PC-3 (cell line): ENCODE results near the gene GNAZ. TPM values are rescaled to one million over a fixed set of nuclear protein-coding genes. Genes with fewer than 3 reads are reported as not detected.

ENCODE experiments used
- ATAC-seq: fragments of 200-7000 bp; cut with Tn5 transposase; 2 replicates; pipeline ENCODE4 v1.9.1; 2020; ENCODE audit warnings: mild to moderate bottlenecking, moderate library complexity
- BruUV-seq: library from RNA; stranded (reverse); fragments of 400-500 nt; replicated peaks from 2 replicates; lab custom pipeline; 2021; lab: Mats Ljungman, UMichigan
- CTCF ChIA-PET: fragments of 300-600 bp; sonication (Branson Sonifier 250); formaldehyde crosslinking; loops from one replicate; lab custom pipeline; 2022; ENCODE audit warnings: antibody characterized with exemption; lab: Charles Lee
- POLR2A ChIA-PET: fragments of 300-600 bp; sonication (Branson Sonifier 250); formaldehyde crosslinking; loops from one replicate; lab custom pipeline; 2022; ENCODE audit warnings: antibody characterized with exemption; ENCODE audit not compliant: unreplicated experiment; lab: Charles Lee
- DNase-seq: peaks from one replicate; pipeline ENCODE4 v3.0.0-alpha.2; 2015
- H2AFZ ChIP-seq: fragments of 300-600 bp; sonication (generic); 2 replicates; pipeline ENCODE4 v1.6.0; 2016; ENCODE audit warnings: antibody characterized with exemption, low read length
- H3F3A ChIP-seq: fragments of 300-600 bp; sonication (generic); one replicate; pipeline ENCODE4 v1.6.0; 2017; ENCODE audit warnings: antibody characterized with exemption, low read length, control low read depth, mild to moderate bottlenecking; ENCODE audit not compliant: unreplicated experiment
- H3K27ac ChIP-seq: fragments of 300-600 bp; sonication (generic); 2 replicates; pipeline ENCODE4 v1.5.1; 2016; ENCODE audit warnings: mild to moderate bottlenecking, low read length
- H3K27me3 ChIP-seq: fragments of 300-600 bp; sonication (generic); 2 replicates; pipeline ENCODE4 v1.6.1; 2016; ENCODE audit warnings: low read length, mixed read lengths
- H3K36me3 ChIP-seq: fragments of 300-600 bp; sonication (generic); 2 replicates; pipeline ENCODE4 v1.6.1; 2016; ENCODE audit warnings: low read depth, mixed run types, low read length, mixed read lengths
- H3K4me1 ChIP-seq: fragments of 300-600 bp; sonication (generic); 2 replicates; pipeline ENCODE4 v1.5.1; 2016; ENCODE audit warnings: low read length; ENCODE audit not compliant: insufficient read depth
- H3K4me2 ChIP-seq: fragments of 300-600 bp; sonication (generic); 2 replicates; pipeline ENCODE4 v1.6.0; 2016; ENCODE audit warnings: low read length
- H3K4me3 ChIP-seq: fragments of 300-600 bp; sonication (generic); 2 replicates; pipeline ENCODE4 v1.5.1; 2016; ENCODE audit warnings: mild to moderate bottlenecking, low read length, mixed read lengths
- H3K79me2 ChIP-seq: fragments of 300-600 bp; sonication (generic); 2 replicates; pipeline ENCODE4 v1.6.1; 2017; ENCODE audit warnings: low read length, mixed read lengths
- H3K9ac ChIP-seq: fragments of 300-600 bp; sonication (generic); 2 replicates; pipeline ENCODE4 v1.6.0; 2016; ENCODE audit warnings: mild to moderate bottlenecking, low read length
- H3K9me2 ChIP-seq: fragments of 300-600 bp; sonication (generic); replicated peaks from 2 replicates; pipeline ENCODE4 v1.6.1; 2016; ENCODE audit warnings: mixed run types, low read length, mixed read lengths
- H3K9me3 ChIP-seq: fragments of 300-600 bp; sonication (generic); 2 replicates; pipeline ENCODE4 v1.6.1; 2016; ENCODE audit warnings: low read length, mixed read lengths
- H4K20me1 ChIP-seq: fragments of 300-600 bp; sonication (generic); 2 replicates; pipeline ENCODE4 v1.6.1; 2016; ENCODE audit warnings: low read length, mixed read lengths
- CTCF ChIP-seq: fragments of 300-600 bp; sonication (generic); conservative IDR thresholded peaks from 2 replicates; pipeline ENCODE4 v1.5.1; 2017; ENCODE audit warnings: antibody characterized with exemption, low read depth, mild to moderate bottlenecking, low read length
- EZH2 ChIP-seq: fragments of 300-600 bp; sonication (generic); IDR thresholded peaks from one replicate; pipeline ENCODE4 v1.6.1; 2017; ENCODE audit warnings: antibody characterized with exemption, mild to moderate bottlenecking, low read length; ENCODE audit not compliant: unreplicated experiment
- EZH2phosphoT487 ChIP-seq: fragments of 300-600 bp; sonication (generic); IDR thresholded peaks from 2 replicates; pipeline ENCODE4 v1.6.1; 2018; ENCODE audit warnings: mild to moderate bottlenecking, antibody characterized with exemption, low read length, borderline replicate concordance
- intact Hi-C: fragments of 100-400 bp; cut with micrococcal nuclease; formaldehyde crosslinking; loops from 2 replicates; pipeline ENCODE4 v1.9.0; 2023
- total RNA-seq: library from RNA; depleted of rRNA; stranded (reverse); fragments of >200 nt; gene quantifications from 2 replicates; pipeline ENCODE4 v1.2.3, GENCODE V29; 2014

Gene GNAZ
- total RNA-seq, 1 experiment from 2014 or later, result 14.4 TPM

GRCh38 chr22:23053051-23053707, 17.1 kb upstream of the GNAZ start:
- TF ChIP-seq EZH2 (no peak), EZH2phosphoT487 (no peak), CTCF (no peak)
- Histone ChIP-seq H3K4me3 (no peak overlapping the region), H3K9ac (no peak overlapping the region), H3K9me3 (no peaks in the 10 kb centered on the region), H3K27me3 (no peaks in the 10 kb centered on the region), H3K79me2 (no peaks in the 10 kb centered on the region), H3K36me3 (no peaks in the 10 kb centered on the region), H2AFZ (no peak overlapping the region), H3F3A (no peaks in the 10 kb centered on the region), H3K9me2 (no peaks in the 10 kb centered on the region), H3K4me2 (no peak overlapping the region), H3K27ac (no peak overlapping the region), H3K4me1 (no peaks in the 10 kb centered on the region), H4K20me1 (no peaks in the 10 kb centered on the region)
- no peak for ATAC-seq
- BruUV-seq, result no TSS peak
- ChIA-PET CTCF (no interaction called here), POLR2A (no interaction called here)
- DNase-seq, result no peak
- intact Hi-C loops, result no loop called here

- POLR2A ChIA-PET, result no interaction called here
- BruUV-seq, result no TSS peak
Measured at GRCh38 chr22:23053912-23054530, 16.3 kb upstream of the GNAZ start.

More at GRCh38 chr22:23053912-23054530, 16.3 kb upstream of the GNAZ start:
- H3K9ac ChIP-seq, result no peak overlapping the region
- ATAC-seq (no peak), DNase-seq (no peak)
- peaks cover 5% of the 10 kb centered on the region; the same call in 1 of the 2 replicates for H3K4me1 ChIP-seq
- H3F3A ChIP-seq, result no peaks in the 10 kb centered on the region
- H3K4me3 ChIP-seq, result no peak overlapping the region
- H3K27me3 ChIP-seq, result no peaks in the 10 kb centered on the region
- no peaks in the 10 kb centered on the region for H3K36me3 ChIP-seq
- CTCF ChIA-PET, result no interaction called here
- intact Hi-C loops, result no loop called here
- TF ChIP-seq EZH2 (no peak), CTCF (no peak), EZH2phosphoT487 (no peak)
- no peaks in the 10 kb centered on the region for H3K79me2 ChIP-seq
- H4K20me1 ChIP-seq, result no peaks in the 10 kb centered on the region
- H3K4me2 ChIP-seq, result no peak overlapping the region
- no peaks in the 10 kb centered on the region for H3K9me2 ChIP-seq
- no peak overlapping the region for H2AFZ ChIP-seq
- no peak overlapping the region for H3K27ac ChIP-seq
- no peaks in the 10 kb centered on the region for H3K9me3 ChIP-seq
